Heart left ventricle (tissue), 13 donors: ENCODE results near the gene FHL2.

Experiments used
- POLR2A ChIP-seq, 2 donors: fragments of 450-650 bp; IDR thresholded peaks; one replicate each; pipeline ENCODE4 v1.6.1; 2017; ENCODE audit warnings: antibody characterized with exemption in 2 of 2, mild to moderate bottlenecking in 2 of 2, moderate library complexity in 2 of 2
- TF ChIP-seq, protein P1 (sequence below), 12 donors: fragments of 200-600 bp; sonication (generic) in 4 of 12; IDR thresholded peaks; one replicate each; pipeline versions ENCODE4 v1.5.0 to v1.8.0; 2018 to 2022; ENCODE audit warnings: antibody characterized with exemption in 12 of 12, mild to moderate bottlenecking in 5 of 12
- donor health status: ischemic (EF 13 %, LVEDD 7.1; RV severe dilation, severe dysfunction).
- donor health status: DM: no; HTN: yes; CAD: no.
- donor health status: DM: no; HTN: no; CAD: no.
- donor health status: ischemic (EF 25% LVEDD 6.9; RV normal size, moderate dysfunction).
- donor health status: ischemic (EF 25% LVEDD 5.7; RV mildly dilated, moderate dysfunction).
- donor health status: ischemic (EF 35%, LVEDD 5.7; RV mildly dilated, moderate dysfunction).
- donor health status: nonischemic (EF 11% LVEDD 7.7; RV severe dilation, severe dysfunction).
- donor health status: DM: yes; HTN: yes; CAD: no.
- donor health status: PGD.
- donor health status: ischemic (EF 29% LVEDD 5.4; RV normal size, mild dysfunction).
- donor health status: nonischemic (EF 23%, LVEDD 6.1; RV moderate dilation, normal function).

DNA sequence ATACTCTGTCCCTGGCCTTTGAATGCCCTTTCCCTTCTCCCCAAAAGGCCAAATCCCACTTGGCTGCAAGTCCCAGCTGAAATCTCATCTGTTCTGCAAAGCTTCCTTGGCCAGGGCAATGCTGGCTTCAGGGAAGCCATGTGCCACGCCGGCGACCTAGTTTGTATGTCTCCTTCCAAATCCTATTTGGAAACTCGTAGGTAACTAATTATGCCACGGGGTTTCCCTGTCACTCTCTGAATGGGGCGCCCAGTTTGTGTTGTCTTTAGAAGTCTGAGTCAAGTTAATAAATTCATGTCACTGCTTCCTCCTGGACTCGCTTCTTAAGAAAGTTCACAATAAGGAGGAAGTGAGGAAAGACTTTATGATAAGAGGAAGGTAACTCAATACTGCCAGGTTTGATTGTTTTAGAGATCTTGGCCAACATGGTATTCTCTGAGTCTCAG lies 19.1 kb downstream of the FHL2 start:
- TF ChIP-seq, protein P1, sequence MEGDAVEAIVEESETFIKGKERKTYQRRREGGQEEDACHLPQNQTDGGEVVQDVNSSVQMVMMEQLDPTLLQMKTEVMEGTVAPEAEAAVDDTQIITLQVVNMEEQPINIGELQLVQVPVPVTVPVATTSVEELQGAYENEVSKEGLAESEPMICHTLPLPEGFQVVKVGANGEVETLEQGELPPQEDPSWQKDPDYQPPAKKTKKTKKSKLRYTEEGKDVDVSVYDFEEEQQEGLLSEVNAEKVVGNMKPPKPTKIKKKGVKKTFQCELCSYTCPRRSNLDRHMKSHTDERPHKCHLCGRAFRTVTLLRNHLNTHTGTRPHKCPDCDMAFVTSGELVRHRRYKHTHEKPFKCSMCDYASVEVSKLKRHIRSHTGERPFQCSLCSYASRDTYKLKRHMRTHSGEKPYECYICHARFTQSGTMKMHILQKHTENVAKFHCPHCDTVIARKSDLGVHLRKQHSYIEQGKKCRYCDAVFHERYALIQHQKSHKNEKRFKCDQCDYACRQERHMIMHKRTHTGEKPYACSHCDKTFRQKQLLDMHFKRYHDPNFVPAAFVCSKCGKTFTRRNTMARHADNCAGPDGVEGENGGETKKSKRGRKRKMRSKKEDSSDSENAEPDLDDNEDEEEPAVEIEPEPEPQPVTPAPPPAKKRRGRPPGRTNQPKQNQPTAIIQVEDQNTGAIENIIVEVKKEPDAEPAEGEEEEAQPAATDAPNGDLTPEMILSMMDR (IDR thresholded peaks at IDR 0.05) = no peak
- TF ChIP-seq POLR2A (IDR thresholded peaks at IDR 0.05) = no peak
